Stomach (tissue), 9 donors: ENCODE results near the gene PALM. TPM values are rescaled to one million over a fixed set of nuclear protein-coding genes. Genes with fewer than 3 reads are reported as not detected.

Experiments
- DNase-seq, 2 donors: peaks; one replicate each; pipeline versions ENCODE4 v3.0.0 to v3.0.0-alpha.2; 2013 to 2019
- H3K27ac ChIP-seq, 5 donors: fragments of 200-600 bp in 4 of 5; sonication (generic) in 4 of 5; one replicate each; pipeline ENCODE4 v1.5.1; 2013 to 2019; ENCODE audit warnings: mild to moderate bottlenecking in 1 of 5, moderate library complexity in 1 of 5
- H3K27me3 ChIP-seq, 3 donors: fragments of 200-600 bp; sonication (generic); one replicate each; pipeline ENCODE4 v1.5.1; 2017 to 2019; ENCODE audit warnings: mixed run types in 1 of 3
- H3K36me3 ChIP-seq, 4 donors: fragments of 200-600 bp; sonication (generic); 1 replicate in 3 of 4; 2 replicates in 1 of 4; pipeline ENCODE4 v1.5.1; 2016 to 2019
- H3K4me1 ChIP-seq, 4 donors: fragments of 200-600 bp; sonication (generic); one replicate each; pipeline ENCODE4 v1.5.1; 2016 to 2019
- H3K4me3 ChIP-seq, 4 donors: fragments of 200-600 bp; sonication (generic) in 3 of 4; one replicate each; pipeline ENCODE4 v1.5.1; 2016 to 2019; ENCODE audit warnings: mild to moderate bottlenecking in 1 of 4
- H3K9me3 ChIP-seq, 4 donors: fragments of 200-600 bp; sonication (generic); one replicate each; pipeline ENCODE4 v1.5.1; 2016 to 2019
- EP300 ChIP-seq: sonication (generic); formaldehyde crosslinking; IDR thresholded peaks from one replicate; pipeline ENCODE4 v1.6.1; 2017; ENCODE audit warnings: antibody characterized with exemption
- POLR2A ChIP-seq, 4 donors: fragments of 450-650 bp; IDR thresholded peaks; one replicate each; pipeline ENCODE4 v1.6.1; 2016; ENCODE audit warnings: antibody characterized with exemption in 4 of 4, control low read depth in 2 of 4, mild to moderate bottlenecking in 1 of 4, moderate library complexity in 1 of 4
- POLR2AphosphoS5 ChIP-seq, 3 donors: sonication (generic); formaldehyde crosslinking; IDR thresholded peaks; one replicate each; pipeline ENCODE4 v1.6.1; 2016; ENCODE audit warnings: antibody characterized with exemption in 3 of 3
- WGBS, 5 donors: extraction: QIAGEN DNeasy Blood & Tissue Kit in 3 of 5; methylation state at CpG; one replicate each; pipeline versions ENCODE4 v1.1.5 to v1.1.7; 2013 to 2018; 5-methylcytosine and 5-hydroxymethylcytosine counted together
- intact Hi-C: fragments of 100-400 bp; cut with DNase I; formaldehyde crosslinking; loops from one replicate; pipeline ENCODE4 v1.15.1; 2023; ENCODE audit warnings: low total_unique reads
- polyA plus RNA-seq, 3 donors: library from polyadenylated mRNA; stranded (reverse); fragments of 200-250 nt; gene quantifications; one replicate each; pipeline ENCODE4 v1.2.3, GENCODE V29; 2013
- total RNA-seq, 5 donors: library from RNA; depleted of rRNA; stranded (reverse); fragments of >200 nt; gene quantifications; one replicate each; pipeline versions ENCODE4 v1.1.0 to v1.2.3, GENCODE V29; 2014 to 2016
- TF ChIP-seq, protein P1 (sequence below), 7 experiments: fragments of 450-650 bp in 4 of 7; fragments of 200-600 bp in 3 of 7; sonication (generic) in 3 of 7; IDR thresholded peaks; one replicate each; pipeline ENCODE4 v1.5.1; 2016 to 2019; ENCODE audit warnings: antibody characterized with exemption in 7 of 7, control low read depth in 2 of 7, mild to moderate bottlenecking in 1 of 7
- donor health status: healthy with polysubstance abuse.
- donor health status: Bipolar disorder and iron deficiency.
- donor health status: healthy.

The PALM gene
- total and polyA plus RNA-seq, 8 donors: 9.8 to 88.9 (median 13.7) TPM

DNA sequence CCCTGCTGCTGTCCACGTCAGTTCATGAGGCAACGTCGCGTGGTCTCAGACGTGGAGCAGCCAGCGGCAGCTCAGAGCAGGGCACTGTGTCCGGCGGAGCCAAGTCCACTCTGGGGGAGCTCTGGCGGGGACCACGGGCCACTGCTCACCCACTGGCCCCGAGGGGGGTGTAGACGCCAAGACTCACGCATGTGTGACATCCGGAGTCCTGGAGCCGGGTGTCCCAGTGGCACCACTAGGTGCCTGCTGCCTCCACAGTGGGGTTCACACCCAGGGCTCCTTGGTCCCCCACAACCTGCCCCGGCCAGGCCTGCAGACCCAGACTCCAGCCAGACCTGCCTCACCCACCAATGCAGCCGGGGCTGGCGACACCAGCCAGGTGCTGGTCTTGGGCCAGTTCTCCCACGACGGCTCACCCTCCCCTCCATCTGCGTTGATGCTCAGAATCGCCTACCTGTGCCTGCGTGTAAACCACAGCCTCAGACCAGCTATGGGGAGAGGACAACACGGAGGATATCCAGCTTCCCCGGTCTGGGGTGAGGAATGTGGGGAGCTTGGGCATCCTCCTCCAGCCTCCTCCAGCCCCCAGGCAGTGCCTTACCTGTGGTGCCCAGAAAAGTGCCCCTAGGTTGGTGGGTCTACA, 25.9 kb upstream of the PALM start:
- Histone ChIP-seq H3K4me1 (peaks cover 15 to 29% (median 23%) of the 10 kb centered on the region in 4 donors), H3K27ac (peak overlapping the region in 1 of 5 donors; percentile 18), H3K36me3 (peaks cover 0 to 9% (median 1%) of the 10 kb centered on the region in 4 donors), H3K9me3 (no peaks in the 10 kb centered on the region), H3K27me3 (peaks cover 0 to under 1% (median 0%) of the 10 kb centered on the region in 3 donors), H3K4me3 (no peak overlapping the region)
- TF ChIP-seq POLR2A (IDR thresholded peaks at IDR 0.05): no peak
- no peak for TF ChIP-seq POLR2AphosphoS5 (IDR thresholded peaks at IDR 0.05)
- no peak for TF ChIP-seq EP300
- TF ChIP-seq, protein P1, sequence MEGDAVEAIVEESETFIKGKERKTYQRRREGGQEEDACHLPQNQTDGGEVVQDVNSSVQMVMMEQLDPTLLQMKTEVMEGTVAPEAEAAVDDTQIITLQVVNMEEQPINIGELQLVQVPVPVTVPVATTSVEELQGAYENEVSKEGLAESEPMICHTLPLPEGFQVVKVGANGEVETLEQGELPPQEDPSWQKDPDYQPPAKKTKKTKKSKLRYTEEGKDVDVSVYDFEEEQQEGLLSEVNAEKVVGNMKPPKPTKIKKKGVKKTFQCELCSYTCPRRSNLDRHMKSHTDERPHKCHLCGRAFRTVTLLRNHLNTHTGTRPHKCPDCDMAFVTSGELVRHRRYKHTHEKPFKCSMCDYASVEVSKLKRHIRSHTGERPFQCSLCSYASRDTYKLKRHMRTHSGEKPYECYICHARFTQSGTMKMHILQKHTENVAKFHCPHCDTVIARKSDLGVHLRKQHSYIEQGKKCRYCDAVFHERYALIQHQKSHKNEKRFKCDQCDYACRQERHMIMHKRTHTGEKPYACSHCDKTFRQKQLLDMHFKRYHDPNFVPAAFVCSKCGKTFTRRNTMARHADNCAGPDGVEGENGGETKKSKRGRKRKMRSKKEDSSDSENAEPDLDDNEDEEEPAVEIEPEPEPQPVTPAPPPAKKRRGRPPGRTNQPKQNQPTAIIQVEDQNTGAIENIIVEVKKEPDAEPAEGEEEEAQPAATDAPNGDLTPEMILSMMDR (IDR thresholded peaks at IDR 0.05): no peak
- intact Hi-C loops: no loop called here
- no peak for DNase-seq
- 68 to 84% (median 71%) methylated on average over 18 to 25 of the region's 25 CpGs for WGBS, 5 donors

DNA sequence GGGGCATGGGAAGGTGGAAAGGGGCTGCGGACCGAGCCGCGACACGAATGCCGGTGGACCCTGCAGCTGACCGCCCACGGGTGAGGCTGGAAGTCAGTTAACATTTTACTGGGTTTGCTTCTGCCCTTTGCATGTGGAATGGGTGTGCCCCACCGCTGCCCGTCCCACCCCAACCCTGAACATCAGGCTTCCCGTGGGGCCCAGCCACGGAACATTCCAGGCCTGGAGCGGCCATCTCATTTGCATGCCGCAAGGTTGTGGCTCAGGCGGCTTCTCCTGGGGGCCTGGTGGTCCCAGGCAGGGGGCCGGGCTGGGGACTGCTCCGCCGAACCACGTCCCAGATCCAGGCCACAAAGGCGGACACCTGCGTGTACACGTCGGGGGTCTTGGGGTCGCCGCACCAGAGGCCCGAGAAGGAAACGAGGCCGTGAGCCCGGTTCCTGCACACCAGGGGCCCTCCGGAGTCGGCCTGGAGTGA, 23.2 kb upstream of the PALM start:
- DNase-seq: no peak
- Histone ChIP-seq H3K9me3 (no peaks in the 10 kb centered on the region), H3K4me1 (peaks cover 0 to 10% (median 5%) of the 10 kb centered on the region in 4 donors), H3K27ac (no peak overlapping the region), H3K4me3 (no peak overlapping the region), H3K36me3 (peaks cover 0 to 9% (median 1%) of the 10 kb centered on the region in 4 donors), H3K27me3 (no peaks in the 10 kb centered on the region)
- TF ChIP-seq POLR2AphosphoS5 (IDR thresholded peaks at IDR 0.05) (no peak), POLR2A (IDR thresholded peaks at IDR 0.05) (no peak), EP300 (no peak)
- TF ChIP-seq, protein P1 (IDR thresholded peaks at IDR 0.05): no peak
- intact Hi-C loops: no loop called here
- WGBS, 5 donors: 78 to 83% (median 79%) methylated on average over 26 to 31 of the region's 31 CpGs

DNA sequence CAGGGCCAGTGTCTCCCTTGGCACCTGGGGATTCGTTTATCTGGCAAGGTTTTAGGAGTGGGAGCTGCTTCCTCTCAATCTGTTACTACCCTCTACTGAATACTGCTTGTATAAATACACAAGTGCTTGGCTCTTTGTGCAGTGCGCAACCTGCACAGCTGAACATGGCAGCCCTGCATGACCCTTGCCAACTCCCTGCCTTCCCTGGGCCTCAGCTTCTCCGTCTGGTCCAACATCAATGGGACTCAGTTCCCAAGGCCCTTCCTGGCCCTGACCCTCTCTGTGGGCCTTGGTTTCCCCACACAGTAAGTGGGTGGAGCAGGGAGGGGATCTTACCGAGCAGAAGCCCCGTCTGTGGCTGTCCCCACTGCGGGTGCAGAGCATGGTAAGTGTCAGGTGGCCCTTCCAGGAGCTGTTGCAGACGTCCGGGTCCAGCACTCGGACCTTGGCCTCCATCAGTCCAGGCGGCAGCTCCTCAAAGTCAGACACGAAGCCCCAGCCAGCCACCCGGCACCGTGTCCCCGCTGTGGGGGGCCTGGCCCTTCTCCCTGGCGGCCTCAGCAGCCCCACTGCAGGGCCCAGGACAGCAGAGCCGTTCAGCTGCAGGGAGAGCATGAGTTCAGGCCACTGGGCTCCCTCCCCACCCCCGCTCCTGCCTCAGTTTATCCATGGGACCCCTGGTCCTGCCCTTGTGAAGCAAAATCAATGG, 22.0 kb upstream of the PALM start:
- no peaks in the 10 kb centered on the region for H3K4me1 ChIP-seq
- peaks cover 0 to 2% (median under 1%) of the 10 kb centered on the region in 4 donors for H3K36me3 ChIP-seq
- intact Hi-C loops: no loop called here
- TF ChIP-seq POLR2A (IDR thresholded peaks at IDR 0.05) (no peak), POLR2AphosphoS5 (IDR thresholded peaks at IDR 0.05) (no peak), EP300 (no peak)
- TF ChIP-seq, protein P1 (IDR thresholded peaks at IDR 0.05): no peak
- H3K27ac ChIP-seq: no peak overlapping the region
- no peaks in the 10 kb centered on the region for H3K27me3 ChIP-seq
- DNase-seq: no peak
- no peak overlapping the region for H3K4me3 ChIP-seq
- no peaks in the 10 kb centered on the region for H3K9me3 ChIP-seq
- 70 to 88% (median 73%) methylated on average over 6 to 17 of the region's 17 CpGs for WGBS, 5 donors

DNA sequence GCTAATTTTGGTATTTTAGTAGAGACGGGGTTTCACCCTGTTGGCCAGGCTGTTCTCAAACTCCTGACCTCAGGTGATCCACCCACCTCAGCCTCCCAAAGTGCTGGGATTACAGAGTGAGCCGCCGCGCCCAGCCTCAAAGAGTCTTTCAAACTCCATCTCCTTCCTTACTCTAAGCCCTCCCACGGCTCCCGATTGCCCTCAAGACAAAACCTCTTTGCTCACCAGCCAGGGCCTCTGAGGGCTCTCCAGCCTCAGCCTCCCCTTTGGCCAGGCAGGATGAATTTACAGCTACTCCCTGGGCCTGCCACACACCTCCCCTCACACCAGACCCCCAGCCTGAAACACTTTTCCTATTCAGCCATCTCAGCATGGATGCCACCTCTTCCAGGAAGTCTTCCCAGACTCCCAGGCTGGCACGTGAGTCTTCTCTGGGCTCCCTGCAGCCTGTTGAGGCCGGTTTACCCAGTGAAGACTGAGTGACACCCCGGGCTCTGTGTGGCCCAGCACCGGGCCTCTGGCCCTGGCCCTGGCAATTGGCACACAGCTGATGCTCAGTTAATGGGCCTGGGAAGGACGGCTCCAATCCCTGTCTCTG, 21.1 kb upstream of the PALM start:
- Histone ChIP-seq H3K27ac (no peak overlapping the region), H3K36me3 (no peaks in the 10 kb centered on the region), H3K9me3 (no peaks in the 10 kb centered on the region), H3K27me3 (no peaks in the 10 kb centered on the region), H3K4me3 (no peak overlapping the region), H3K4me1 (no peaks in the 10 kb centered on the region)
- intact Hi-C loops: no loop called here
- DNase-seq: no peak
- TF ChIP-seq POLR2AphosphoS5 (IDR thresholded peaks at IDR 0.05) (no peak), EP300 (no peak), POLR2A (IDR thresholded peaks at IDR 0.05) (no peak)
- TF ChIP-seq, protein P1 (IDR thresholded peaks at IDR 0.05): no peak
- 81 to 92% (median 85%) methylated on average over 9 to 11 of the region's 11 CpGs for WGBS, 5 donors
